Fibroblast of lung (primary cell): ENCODE data around the gene PMCH. TPM values are rescaled to one million over a fixed set of nuclear protein-coding genes. Genes with fewer than 3 reads are reported as not detected.

Experiments
- polyA plus RNA-seq, 2 donors: library from polyadenylated mRNA; depleted of rRNA in 1 of 2; stranded (reverse) in 1 of 2; unstranded in 1 of 2; fragments of >200 nt; gene quantifications; 2 replicates each; pipeline ENCODE4 v1.2.1, GENCODE V29; 2011 to 2012; ENCODE audit warnings: missing spikeins in 1 of 2
- total RNA-seq: library from RNA; depleted of rRNA; stranded (reverse); fragments of >200 nt; gene quantifications from 2 replicates; pipeline ENCODE4 v1.2.1, GENCODE V29; 2014

PMCH gene
- total and polyA plus RNA-seq, 2 donors (not counting 1 experiment from before 2014, with no cell fraction given), result not detected

Other genes starting within 250 kb of the PMCH start
- gene WASHC3, start 135.8 kb downstream of the PMCH start, total RNA-seq, result 108 and 149 TPM in 2 replicates
- 85.3 and 97.5 TPM in 2 replicates for gene WASHC3, start 135.8 kb downstream of the PMCH start, polyA plus RNA-seq
- gene NUP37, start 77.7 kb downstream of the PMCH start, total RNA-seq, result 30.3 and 38.3 TPM in 2 replicates
- 61.9 and 81.0 TPM in 2 replicates for gene NUP37, start 77.7 kb downstream of the PMCH start, polyA plus RNA-seq
- 3.6 and 9.4 TPM in 2 replicates for gene PARPBP, start 77.7 kb downstream of the PMCH start, total RNA-seq
- gene PARPBP, start 77.7 kb downstream of the PMCH start, polyA plus RNA-seq, result 5.7 and 11.7 TPM in 2 replicates